ENCODE measurements around the gene WNT5B.

DNA sequence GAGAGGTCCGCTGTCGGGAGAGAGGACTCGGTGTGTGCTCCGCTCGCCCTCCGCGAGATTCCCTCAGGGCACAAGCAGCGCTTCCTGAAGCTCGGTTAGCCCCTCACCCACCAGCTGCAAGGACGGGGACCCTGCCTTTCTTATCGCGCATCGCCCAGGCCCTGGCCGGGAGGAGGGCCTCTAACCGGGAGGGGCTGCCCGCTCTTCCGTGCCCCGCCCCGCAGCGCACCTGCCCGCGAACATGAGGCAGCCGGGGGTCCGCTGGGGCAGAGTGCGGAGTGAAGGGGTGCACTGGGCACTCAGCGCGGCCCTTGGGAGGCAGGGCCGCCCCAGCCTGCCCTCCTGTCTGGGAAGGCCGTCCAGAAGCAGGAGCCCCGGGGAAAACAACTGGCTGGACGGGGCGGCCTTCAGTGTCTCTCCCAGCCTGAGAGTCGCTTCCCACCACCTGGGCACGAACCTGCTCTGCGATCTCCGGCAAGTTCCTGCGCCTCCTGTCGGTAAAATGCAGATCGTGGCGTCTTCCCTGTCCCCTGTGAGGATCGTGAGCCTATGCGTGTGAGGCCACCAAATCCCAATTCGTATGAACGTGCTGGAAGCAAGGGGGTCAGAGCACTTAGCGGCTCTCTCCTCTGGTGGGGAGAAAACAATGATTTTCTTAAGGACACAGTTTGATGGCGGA is 33.9 kb downstream of the WNT5B start:
- TF ChIP-seq CTCF (IDR thresholded peaks at IDR 0.05): peak in 3 of 5 experiments; percentile 10 to 46 (median 29)
- peak in 1 of 2 donors; percentile 18 for TF ChIP-seq EP300 (IDR thresholded peaks at IDR 0.05)
- TF ChIP-seq POLR2A (IDR thresholded peaks at IDR 0.05): peak in 1 of 2 donors; percentile 11

Data from tibial nerve (tissue), 4 donors.